Fibroblast of lung (primary cell): ENCODE measurements around the gene KSR2. TPM values are rescaled to one million over a fixed set of nuclear protein-coding genes. Genes with fewer than 3 reads are reported as not detected.

Experiments used
- DNase-seq, 2 donors: peaks; one replicate each; pipeline versions ENCODE4 v3.0.0 to v3.0.0-alpha.2; 2010; ENCODE audit warnings: low read depth in 2 of 2
- H2AFZ ChIP-seq: 2 replicates; pipeline ENCODE4 v1.5.1; 2012; ENCODE audit warnings: low read length, control low read depth, inconsistent platforms
- H3K27ac ChIP-seq: 2 replicates; pipeline ENCODE4 v1.5.1; 2011; ENCODE audit warnings: low read length, control low read depth; ENCODE audit not compliant: insufficient read depth
- H3K27me3 ChIP-seq: 2 replicates; pipeline ENCODE4 v1.5.1; 2011; ENCODE audit warnings: mild to moderate bottlenecking, low read length; ENCODE audit not compliant: control insufficient read depth, insufficient read depth
- H3K36me3 ChIP-seq: 2 replicates; pipeline ENCODE4 v1.5.1; 2011; ENCODE audit warnings: low read length; ENCODE audit not compliant: control insufficient read depth, insufficient read depth
- H3K4me1 ChIP-seq: 2 replicates; pipeline ENCODE4 v1.5.1; 2011; ENCODE audit warnings: low read length; ENCODE audit not compliant: control insufficient read depth, insufficient read depth; ENCODE audit errors: extremely low read depth
- H3K4me2 ChIP-seq: 2 replicates; pipeline ENCODE4 v1.5.1; 2011; ENCODE audit warnings: low read length, control low read depth; ENCODE audit not compliant: insufficient read depth; ENCODE audit errors: extremely low read depth
- H3K4me3 ChIP-seq, 4 experiments: fragments of 200-600 bp in 1 of 4; sonication (generic) in 1 of 4; replicated peaks in 1 of 4; 2 replicates each; pipeline ENCODE4 v1.5.1; 2011 to 2016; ENCODE audit warnings: low read length in 4 of 4, low read depth in 3 of 4, mild to moderate bottlenecking in 3 of 4, control low read depth in 2 of 4, inconsistent platforms in 1 of 4, mixed read lengths in 1 of 4; ENCODE audit not compliant: insufficient read depth in 1 of 4; ENCODE audit errors: control extremely low read depth in 1 of 4
- H3K79me2 ChIP-seq: 2 replicates; pipeline ENCODE4 v1.5.1; 2012; ENCODE audit warnings: mild to moderate bottlenecking, low read length, inconsistent platforms; ENCODE audit not compliant: control insufficient read depth, insufficient read depth
- H3K9ac ChIP-seq: 2 replicates; pipeline ENCODE4 v1.5.1; 2011; ENCODE audit warnings: mild to moderate bottlenecking, low read length, control low read depth; ENCODE audit not compliant: insufficient read depth
- H3K9me3 ChIP-seq: 2 replicates; pipeline ENCODE4 v1.5.1; 2012; ENCODE audit warnings: low read depth, low read length; ENCODE audit not compliant: control insufficient read depth, insufficient read depth
- H4K20me1 ChIP-seq: 2 replicates; pipeline ENCODE4 v1.5.1; 2011; ENCODE audit warnings: low read length; ENCODE audit not compliant: control insufficient read depth, insufficient read depth; ENCODE audit errors: extremely low read depth
- CTCF ChIP-seq, 2 donors: IDR thresholded peaks in 1 of 2; conservative IDR thresholded peaks in 1 of 2; 1 replicate in 1 of 2; 2 replicates in 1 of 2; pipeline ENCODE4 v1.5.1; 2011 to 2012; ENCODE audit warnings: low read length in 2 of 2, control low read depth in 1 of 2, inconsistent platforms in 1 of 2, low read depth in 1 of 2, mild to moderate bottlenecking in 1 of 2
- EZH2 ChIP-seq: IDR thresholded peaks from 2 replicates; pipeline ENCODE4 v1.5.1; 2012; ENCODE audit warnings: low read length, control low read depth, mild to moderate bottlenecking; ENCODE audit errors: missing control alignments
- polyA plus RNA-seq, 2 donors: library from polyadenylated mRNA; depleted of rRNA in 1 of 2; stranded (reverse) in 1 of 2; unstranded in 1 of 2; fragments of >200 nt; gene quantifications; 2 replicates each; pipeline ENCODE4 v1.2.1, GENCODE V29; 2011 to 2012; ENCODE audit warnings: missing spikeins in 1 of 2
- total RNA-seq: library from RNA; depleted of rRNA; stranded (reverse); fragments of >200 nt; gene quantifications from 2 replicates; pipeline ENCODE4 v1.2.1, GENCODE V29; 2014

KSR2 gene
- total and polyA plus RNA-seq, 2 donors (not counting 1 experiment from before 2014, with no cell fraction given), result not detected

- Histone ChIP-seq H3K4me3 (no peak overlapping the region), H3K9me3 (no peaks in the 10 kb centered on the region), H2AFZ (no peak overlapping the region), H3K27ac (no peak overlapping the region), H3K27me3 (no peaks in the 10 kb centered on the region), H3K79me2 (no peaks in the 10 kb centered on the region), H3K4me1 (no peaks in the 10 kb centered on the region), H3K36me3 (no peaks in the 10 kb centered on the region), H3K4me2 (no peak overlapping the region), H4K20me1 (no peaks in the 10 kb centered on the region), H3K9ac (no peak overlapping the region)
- DNase-seq, result no peak
- TF ChIP-seq EZH2 (no peak), CTCF (conservative IDR thresholded peaks at IDR 0.05 in 1 of 2, IDR thresholded peaks at IDR 0.05 in 1 of 2; ENCODE audit: low read depth in 1 of 2, low read length in 2 of 2) (no peak)
These were observed 29.9 kb upstream of the KSR2 start for GRCh38 chr12:117998719-117999118.

- Histone ChIP-seq H2AFZ (no peak overlapping the region), H4K20me1 (no peaks in the 10 kb centered on the region), H3K4me1 (no peaks in the 10 kb centered on the region), H3K27me3 (no peaks in the 10 kb centered on the region), H3K4me2 (no peak overlapping the region), H3K27ac (no peak overlapping the region), H3K36me3 (no peaks in the 10 kb centered on the region), H3K79me2 (no peaks in the 10 kb centered on the region), H3K9me3 (no peaks in the 10 kb centered on the region), H3K4me3 (no peak overlapping the region), H3K9ac (no peak overlapping the region)
- TF ChIP-seq EZH2, result no peak
- TF ChIP-seq CTCF (conservative IDR thresholded peaks at IDR 0.05 in 1 of 2, IDR thresholded peaks at IDR 0.05 in 1 of 2; ENCODE audit: low read depth in 1 of 2, low read length in 2 of 2), result no peak
- DNase-seq, result no peak
These were observed 26.0 kb upstream of the KSR2 start for GRCh38 chr12:117994551-117995438.

- no peak for TF ChIP-seq CTCF (conservative IDR thresholded peaks at IDR 0.05 in 1 of 2, IDR thresholded peaks at IDR 0.05 in 1 of 2; ENCODE audit: low read depth in 1 of 2, low read length in 2 of 2)
- TF ChIP-seq EZH2, result no peak
- Histone ChIP-seq H2AFZ (no peak overlapping the region), H3K9me3 (no peaks in the 10 kb centered on the region), H3K27me3 (no peaks in the 10 kb centered on the region), H3K36me3 (no peaks in the 10 kb centered on the region), H3K9ac (no peak overlapping the region), H3K4me2 (peak overlapping the region; percentile 15), H3K79me2 (no peaks in the 10 kb centered on the region), H3K4me1 (no peaks in the 10 kb centered on the region), H3K27ac (peak overlapping the region; percentile 4), H3K4me3 (no peak overlapping the region), H4K20me1 (no peaks in the 10 kb centered on the region)
- DNase-seq, result peak in 1 of 2 donors; percentile 86
These were observed 18.1 kb upstream of the KSR2 start for GRCh38 chr12:117986705-117987469.
